Left cardiac atrium (tissue), 4 donors: Measurements from ENCODE around the gene CAB39. TPM values are rescaled to one million over a fixed set of nuclear protein-coding genes. Genes with fewer than 3 reads are reported as not detected.

Experiments used
- ATAC-seq, 2 donors: fragments of 200-7000 bp; cut with Tn5 transposase; one replicate each; pipeline ENCODE4 v1.9.1; 2020; ENCODE audit warnings: mild to moderate bottlenecking in 2 of 2, moderate library complexity in 2 of 2
- DNase-seq: peaks from one replicate; pipeline ENCODE4 v3.0.0-alpha.2; 2020
- intact Hi-C, 2 donors: fragments of 100-400 bp; cut with DNase I; formaldehyde crosslinking; loops; one replicate each; pipeline versions ENCODE4 v1.14.1 to v1.15.1; 2022 to 2023
- total RNA-seq, 2 donors: library from RNA; stranded (reverse); fragmentation: NEBNext Ultra II Directional; extraction: Animal tissue kit (Norgen Biotek cat#: 25700); gene quantifications; one replicate each; pipeline ENCODE4 v1.2.1, GENCODE V29; 2021
- donor health status: DM: no; HTN: yes; CAD: no.
- donor health status: DM: no; HTN: yes; CAD: no; lungs with severe emphysema.
- donor health status: DM: yes; HTN: yes; CAD: no.
- donor health status: Dilated cardiomyopathy.

CAB39 gene
- total RNA-seq, 2 donors from 2014 or later = 85.5 to 87.8 TPM

DNA sequence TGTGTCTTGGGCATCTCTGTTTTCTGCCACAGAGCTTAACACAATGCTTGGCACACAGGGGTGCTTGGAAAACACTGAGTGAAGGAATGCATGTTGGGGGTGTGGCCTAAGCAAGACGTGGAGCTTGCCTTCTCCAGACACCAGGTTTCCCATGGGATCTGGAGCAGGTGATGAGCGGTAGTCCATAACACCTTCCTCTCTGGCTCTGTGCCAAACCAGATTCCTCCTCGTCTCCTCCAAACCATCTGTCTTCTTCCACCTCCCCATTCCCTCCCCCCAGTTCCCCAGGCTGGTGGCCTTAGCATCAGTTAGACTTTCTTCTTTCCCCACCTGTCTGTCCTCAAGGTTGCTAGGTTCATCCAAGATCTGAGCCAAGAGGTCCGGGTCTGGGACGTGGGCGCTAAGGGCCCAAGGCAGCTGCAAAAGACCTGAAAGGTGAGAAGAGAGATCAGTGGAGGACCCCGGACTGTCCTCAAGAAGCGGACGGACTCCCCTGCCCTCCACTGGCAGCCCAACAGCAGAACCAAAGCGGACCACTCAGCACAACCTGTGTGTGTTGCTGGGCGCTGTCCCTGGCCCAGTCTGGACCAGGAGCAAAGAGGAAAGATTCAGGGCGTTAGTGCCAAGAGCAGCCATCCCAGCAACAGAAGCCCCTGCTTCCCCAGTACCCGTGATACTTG lies 150.9 kb downstream of the CAB39 start:
- no peak for ATAC-seq
- intact Hi-C loops = no loop called here
- DNase-seq = no peak

DNA sequence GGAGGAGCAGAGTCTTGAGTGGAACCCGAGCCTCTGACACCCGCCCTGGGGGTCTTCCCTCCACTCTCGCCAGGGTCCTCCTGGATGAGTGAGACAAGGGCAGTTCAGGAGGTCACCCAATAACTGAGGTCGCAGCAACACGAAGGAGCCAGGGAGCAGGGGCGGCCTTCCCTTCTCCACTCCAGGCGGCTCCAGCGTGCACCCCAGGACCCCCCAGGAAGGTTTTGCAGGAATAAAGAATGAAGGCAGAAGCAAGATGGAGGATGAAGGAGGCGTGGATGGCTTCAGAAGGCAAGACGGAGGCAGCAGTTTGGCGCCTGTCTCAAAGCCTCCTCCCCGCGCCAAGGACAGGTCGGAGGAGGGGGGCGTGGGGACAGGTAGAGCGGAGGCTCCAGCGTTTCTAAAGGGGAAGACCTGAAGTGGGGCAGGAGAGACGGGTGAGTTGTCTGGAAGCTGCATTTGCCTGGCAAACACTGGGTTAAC lies 151.5 kb downstream of the CAB39 start:
- DNase-seq (no peak), ATAC-seq (no peak)
- intact Hi-C loops = no loop called here

DNA sequence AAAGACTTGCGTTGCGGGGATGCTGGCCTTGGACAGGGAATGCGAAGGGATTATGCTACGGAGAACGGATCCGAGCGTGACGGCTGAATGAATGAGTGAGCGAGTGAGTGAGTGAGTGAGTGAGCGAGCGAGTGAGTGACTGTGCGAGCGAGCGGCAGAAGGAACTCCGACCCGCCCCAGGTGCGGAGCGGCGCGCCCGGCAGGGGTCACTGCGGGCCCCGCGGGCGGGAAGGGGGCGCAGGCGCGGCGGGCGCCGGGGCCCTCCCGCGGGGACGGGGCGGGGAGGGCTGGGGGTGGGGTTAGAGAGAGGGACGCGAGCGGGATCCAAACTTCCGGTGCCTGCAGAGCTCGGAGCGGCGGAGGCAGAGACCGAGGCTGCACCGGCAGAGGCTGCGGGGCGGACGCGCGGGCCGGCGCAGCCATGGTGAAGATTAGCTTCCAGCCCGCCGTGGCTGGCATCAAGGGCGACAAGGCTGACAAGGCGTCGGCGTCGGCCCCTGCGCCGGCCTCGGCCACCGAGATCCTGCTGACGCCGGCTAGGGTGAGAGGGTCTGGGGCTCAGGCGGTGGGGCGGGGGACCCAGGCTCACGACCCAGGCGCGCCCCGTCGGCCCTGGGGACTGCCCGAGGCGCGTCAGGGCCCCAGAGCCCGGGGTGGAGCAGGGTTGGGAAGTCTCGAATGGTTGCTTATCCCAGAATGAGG lies 152.1 kb downstream of the CAB39 start, which contains the start of gene ITM2C:
Gene ITM2C, plus strand, starts transcription at position 338 of the 702 bp plus-strand sequence. Its CDS starts 84 bp downstream, at position 422.
- peak; percentile 69 for DNase-seq
- intact Hi-C loops = no loop called here
- ATAC-seq = peak; percentile 87 to 88

DNA sequence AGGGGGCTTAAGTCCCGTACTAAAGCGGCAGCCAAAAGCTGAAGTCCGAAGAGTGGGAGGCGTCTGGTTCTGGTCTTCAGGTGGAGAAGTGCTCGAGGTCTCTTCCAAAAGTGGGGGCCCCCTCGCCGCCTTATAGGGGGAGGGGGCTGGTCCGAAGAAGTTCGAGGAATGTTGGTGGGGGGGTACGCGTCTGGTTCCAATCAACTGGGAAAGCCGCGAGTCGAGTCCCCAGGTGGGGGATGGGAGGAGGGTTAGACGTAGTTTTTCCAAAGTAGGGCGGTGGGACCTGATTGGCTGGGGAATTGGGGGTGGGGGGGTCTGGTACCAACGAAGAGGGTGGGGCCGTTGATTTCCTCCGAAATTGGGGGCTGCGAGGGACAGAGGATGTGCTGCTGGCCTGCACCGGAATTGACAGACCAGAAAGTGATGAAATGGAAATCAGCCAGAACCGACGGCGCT lies 152.7 kb downstream of the CAB39 start:
- no peak for DNase-seq
- intact Hi-C loops = no loop called here
- ATAC-seq = no peak

DNA sequence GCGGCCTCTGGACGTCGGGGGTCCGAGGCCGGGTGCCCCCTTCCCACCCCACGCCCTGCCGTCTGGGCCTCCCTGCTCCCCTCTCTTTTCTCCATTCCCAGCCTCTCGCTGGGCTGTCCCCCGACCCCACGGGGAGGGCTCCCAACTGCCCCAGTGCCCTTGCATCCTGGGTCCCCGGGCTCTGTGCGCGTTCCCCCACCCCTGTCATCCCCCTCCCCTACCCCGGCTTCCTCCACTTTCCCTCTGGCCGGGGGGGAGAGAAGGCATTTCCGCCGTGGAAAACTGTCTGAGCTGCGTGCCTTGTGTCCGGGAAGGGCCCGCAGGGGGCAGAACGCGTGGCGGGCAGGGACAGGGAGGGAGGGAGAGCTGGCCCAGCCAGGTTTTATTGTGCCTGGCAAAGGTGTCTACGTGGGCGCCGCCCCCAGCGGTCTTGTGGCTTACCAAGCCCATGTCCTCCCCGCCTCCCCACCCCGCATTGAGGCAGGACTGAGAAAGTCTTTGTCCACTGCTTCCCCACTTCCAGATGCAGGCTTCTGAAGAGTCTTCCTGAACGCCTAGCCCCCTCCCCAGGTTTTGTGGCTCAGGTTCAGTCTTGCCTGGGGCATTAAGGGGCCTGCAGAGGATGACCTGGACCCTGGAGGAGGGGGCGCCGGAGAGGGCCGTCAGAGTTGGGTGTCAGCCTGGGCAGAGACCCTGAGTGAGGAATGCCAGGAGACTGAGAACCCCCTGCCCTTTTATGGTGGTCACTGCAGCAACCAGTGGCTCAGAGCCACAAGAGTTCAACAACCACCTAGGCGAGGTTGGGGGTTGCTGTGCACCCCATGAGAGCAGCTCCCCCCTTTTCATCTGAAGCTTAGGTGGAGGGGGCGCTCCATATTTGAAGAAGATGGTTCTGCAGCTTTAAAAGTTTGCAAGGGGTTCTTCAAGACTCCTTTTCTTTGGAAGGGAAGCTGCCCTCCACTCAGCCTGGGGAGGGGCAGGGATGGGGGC lies 153.4 kb downstream of the CAB39 start:
- ATAC-seq = peak in 1 of 2 donors; percentile 6
- intact Hi-C loops = no loop called here
- no peak for DNase-seq

DNA sequence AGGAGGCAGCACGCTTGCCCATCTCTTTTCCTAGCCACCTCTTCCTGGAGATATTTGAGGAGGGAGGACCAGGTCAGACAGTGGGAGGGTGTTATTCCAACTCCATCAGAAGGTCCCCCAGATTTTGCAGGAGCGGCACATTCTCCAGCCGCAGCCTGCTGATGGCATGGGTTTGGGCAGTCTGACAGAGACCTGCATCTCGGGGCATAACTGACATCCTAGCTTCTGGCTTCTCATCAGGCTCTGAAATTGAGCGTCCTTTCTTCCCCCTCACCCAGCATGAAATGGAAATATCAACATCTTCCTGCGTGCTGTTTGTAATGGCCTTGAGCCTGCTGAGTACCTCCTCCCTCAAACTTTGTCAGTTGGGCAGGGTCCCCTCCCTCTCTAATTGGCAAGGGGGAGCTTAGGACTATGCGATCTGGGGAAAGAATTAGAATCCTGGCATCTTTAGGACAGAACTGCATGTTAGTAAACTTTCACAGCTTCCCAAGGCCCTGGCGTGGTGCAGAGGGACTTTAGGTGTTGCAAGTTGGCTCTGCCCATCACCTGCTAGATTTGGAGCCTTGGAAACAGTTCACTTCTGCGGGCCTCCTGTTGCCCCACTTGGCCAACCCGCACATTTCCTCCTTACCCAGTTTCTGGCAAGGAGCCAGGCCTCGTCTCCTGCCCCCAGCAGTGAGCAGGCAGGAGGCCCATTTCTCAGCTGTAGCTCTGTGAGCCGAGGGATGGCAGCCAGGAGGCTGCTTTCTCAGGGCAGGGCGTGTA lies 154.3 kb downstream of the CAB39 start:
- ATAC-seq (no peak), DNase-seq (peak; percentile 51)
- intact Hi-C loops = no loop called here

DNA sequence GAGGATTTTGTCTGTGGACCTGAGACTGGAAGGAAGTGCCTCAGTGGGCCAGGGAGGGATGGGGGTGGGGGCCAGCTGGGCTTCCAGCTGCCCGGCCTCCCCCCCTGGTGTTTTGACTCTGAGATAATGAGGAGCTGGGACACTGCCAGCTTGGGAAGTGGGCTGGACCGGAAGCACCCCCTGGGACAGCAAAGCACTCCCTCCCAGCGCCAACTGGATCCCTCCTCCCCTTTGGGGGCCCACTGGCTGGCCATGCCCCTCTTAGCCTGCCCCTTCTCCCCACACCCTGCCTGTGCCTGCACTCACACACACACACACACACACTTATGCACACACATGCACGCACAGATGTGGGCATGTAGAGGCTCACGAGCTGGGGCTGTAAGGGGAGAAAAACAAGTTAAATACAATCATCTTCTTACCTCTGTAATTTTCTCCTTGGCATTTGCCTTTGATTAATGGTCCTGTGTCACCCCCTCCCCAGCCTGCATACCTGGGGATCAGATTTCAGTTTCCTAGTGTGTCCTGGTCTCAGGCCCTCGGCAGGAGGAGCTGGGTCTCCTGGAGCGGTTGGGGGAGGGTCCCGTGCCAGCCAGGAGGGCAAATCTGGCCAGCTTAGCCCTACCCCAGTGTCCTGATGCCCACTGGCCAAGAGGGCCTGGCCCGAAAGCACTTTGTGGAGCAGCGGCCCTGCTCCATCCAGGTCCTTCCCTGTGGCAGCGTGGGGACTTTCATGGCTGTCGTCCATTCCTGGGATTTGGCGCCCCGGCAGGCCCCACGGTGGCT lies 155.7 kb downstream of the CAB39 start:
- intact Hi-C loops = no loop called here
- DNase-seq = no peak
- no peak for ATAC-seq

DNA sequence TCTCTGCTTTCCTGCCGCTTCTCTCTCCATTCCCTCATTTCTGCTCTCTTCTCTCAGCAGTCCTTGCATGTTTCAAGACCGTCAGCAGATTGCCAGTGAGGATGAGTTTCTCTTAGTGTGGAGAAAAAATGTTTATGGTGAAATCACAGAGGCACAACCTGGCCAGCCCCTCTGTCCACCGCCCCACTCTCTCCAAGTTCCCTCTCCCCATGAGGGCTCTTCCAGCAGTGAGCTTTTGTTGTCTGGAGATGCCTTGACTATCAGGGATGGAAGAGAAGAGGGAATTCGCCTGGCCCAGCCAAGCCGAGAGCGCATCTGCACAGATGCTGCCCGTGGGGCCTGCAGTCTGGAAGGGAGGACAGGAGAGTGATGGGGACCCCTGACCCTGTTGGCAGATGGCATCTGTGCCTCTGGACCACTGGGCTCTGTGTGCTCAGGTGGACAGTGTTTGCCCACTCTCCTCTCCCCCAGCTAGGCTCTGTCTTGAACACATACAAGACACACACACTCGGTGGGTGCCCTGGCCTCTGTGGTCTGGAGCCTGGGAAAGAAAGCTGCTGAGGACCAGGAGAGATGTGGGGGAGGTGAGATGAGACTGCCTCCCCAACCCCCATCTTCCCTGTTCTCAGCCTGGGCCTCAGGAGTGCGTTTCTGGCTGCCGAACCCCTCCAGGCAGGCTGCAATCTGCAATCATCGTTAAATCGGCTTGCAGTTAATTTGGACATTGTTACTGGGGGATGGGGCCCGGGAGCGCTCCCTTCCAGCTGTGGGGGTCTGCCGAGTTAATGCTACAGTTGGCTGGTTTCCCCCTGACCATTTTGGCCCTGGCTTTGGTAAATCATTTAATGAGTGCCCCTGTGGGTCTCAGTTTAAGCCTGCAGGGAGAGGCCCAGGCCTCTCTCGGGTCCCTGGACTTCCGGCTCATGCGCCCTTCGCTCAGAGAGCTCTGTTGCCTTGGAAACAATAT lies 156.6 kb downstream of the CAB39 start:
- no peak for ATAC-seq
- no peak for DNase-seq
- intact Hi-C loops = no loop called here

DNA sequence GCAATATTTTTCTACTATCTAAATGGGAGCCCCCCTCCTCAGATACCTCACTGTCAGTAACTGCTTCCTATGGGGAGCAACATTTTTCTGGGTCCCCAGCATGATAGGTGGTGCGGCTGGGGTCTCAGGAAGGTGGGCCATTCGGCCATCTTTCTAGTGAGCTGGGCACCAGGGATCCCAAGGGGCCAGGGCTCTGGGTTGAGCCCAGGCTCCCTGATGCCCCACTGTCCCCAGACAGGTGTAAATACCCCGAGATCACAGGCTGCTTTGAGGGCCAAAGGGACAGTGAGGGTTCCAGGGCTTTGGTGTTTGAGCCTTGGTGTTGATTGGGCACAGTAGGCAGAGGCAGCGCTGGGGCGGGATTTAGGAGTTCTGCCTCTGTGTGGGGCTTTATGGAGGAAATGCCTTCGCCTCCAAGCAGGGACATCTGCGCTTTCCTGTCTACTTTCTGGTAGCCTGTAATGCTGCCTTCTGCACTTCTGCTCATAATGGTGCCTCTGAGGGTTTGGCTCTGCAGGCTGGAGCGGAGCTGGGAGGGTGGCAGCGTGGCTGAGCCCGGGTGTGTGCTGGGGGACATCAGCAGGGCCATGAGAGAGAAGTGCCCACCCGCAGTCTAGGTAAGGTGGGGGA lies 157.4 kb downstream of the CAB39 start:
- DNase-seq (no peak), ATAC-seq (no peak)
- intact Hi-C loops = no loop called here

Other genes starting within 250 kb of the CAB39 start
- 10 to 100 TPM; 42.7 to 43.1 TPM for gene ITM2C, start 152.1 kb downstream of the CAB39 start, total RNA-seq
- under 1 TPM in 1 of 2 donors, not detected in 1; 0.08 TPM for gene GPR55, start 212.4 kb downstream of the CAB39 start, total RNA-seq